HEK293 (cell line): ENCODE results near the gene CLINT1.
A peak's percentile ranks its signal among the peaks of the same experiment; 100 is the strongest.

Experiments
- CTCF ChIA-PET: fragments of 350-600 bp; formaldehyde crosslinking; extraction: SDS; loops from one replicate; lab custom pipeline; 2021; ENCODE audit warnings: antibody characterized with exemption; lab: Yijun Ruan, JAX
- POLR2A ChIA-PET: fragments of 300-600 bp; formaldehyde crosslinking; extraction: SDS; loops from one replicate; lab custom pipeline; 2020; ENCODE audit warnings: antibody characterized with exemption, inconsistent platforms; lab: Yijun Ruan, JAX
- H3K27ac ChIP-seq: fragments of 200-500 bp; sonication (Bioruptor generic); 2 replicates; pipeline ENCODE4 v1.5.1; 2014; ENCODE audit warnings: low read depth, low read length, control low read depth, inconsistent platforms; ENCODE audit errors: extremely low read depth
- H3K36me3 ChIP-seq, 2 experiments: fragments of 200-500 bp in 1 of 2; sonication (Bioruptor generic) in 1 of 2; 1 replicate in 1 of 2; 2 replicates in 1 of 2; pipeline ENCODE4 v1.5.1; 2014 to 2017; ENCODE audit warnings: inconsistent platforms in 2 of 2, low read length in 2 of 2; ENCODE audit not compliant: control insufficient read depth in 2 of 2, insufficient read depth in 1 of 2
- H3K4me1 ChIP-seq: fragments of 200-500 bp; sonication (Bioruptor generic); 2 replicates; pipeline ENCODE4 v1.5.1; 2014; ENCODE audit warnings: mild to moderate bottlenecking, low read length, inconsistent platforms; ENCODE audit not compliant: control insufficient read depth, insufficient read depth
- H3K4me3 ChIP-seq: 2 replicates; pipeline ENCODE4 v1.5.1; 2011; ENCODE audit warnings: low read depth, mild to moderate bottlenecking, control low read depth, low read length, moderate library complexity
- H3K9me3 ChIP-seq: fragments of 200-500 bp; sonication (Bioruptor generic); 2 replicates; pipeline ENCODE4 v1.5.1; 2014; ENCODE audit warnings: low read depth, low read length, inconsistent platforms; ENCODE audit not compliant: control insufficient read depth, insufficient read depth
- ATF2 ChIP-seq: fragments of 450-650 bp; formaldehyde crosslinking; IDR thresholded peaks from 2 replicates; pipeline ENCODE4 v1.5.1; 2016; ENCODE audit warnings: missing biosample characterization, missing genetic modification characterization, low read depth
- KLF1 ChIP-seq: fragments of 450-650 bp; formaldehyde crosslinking; IDR thresholded peaks from 2 replicates; pipeline ENCODE4 v1.5.1; 2016; ENCODE audit warnings: missing biosample characterization, missing genetic modification characterization
- KLF10 ChIP-seq: fragments of 450-650 bp; IDR thresholded peaks from 2 replicates; pipeline ENCODE4 v1.5.1; 2018; ENCODE audit warnings: missing biosample characterization, mild to moderate bottlenecking, missing genetic modification characterization
- OSR2 ChIP-seq: fragments of 450-650 bp; formaldehyde crosslinking; IDR thresholded peaks from 2 replicates; pipeline ENCODE4 v1.5.1; 2016; ENCODE audit warnings: missing biosample characterization, missing genetic modification characterization
- PBX3 ChIP-seq: sonication (generic); formaldehyde crosslinking; IDR thresholded peaks from 2 replicates; pipeline ENCODE4 v1.8.1; 2022; ENCODE audit warnings: mild to moderate bottlenecking, moderate library complexity, missing genetic modification reagents
- PRDM4 ChIP-seq: fragments of 450-650 bp; formaldehyde crosslinking; IDR thresholded peaks from 2 replicates; pipeline ENCODE4 v1.5.1; 2017; ENCODE audit warnings: missing biosample characterization, missing genetic modification characterization
- SCRT2 ChIP-seq: fragments of 450-650 bp; formaldehyde crosslinking; IDR thresholded peaks from 2 replicates; pipeline ENCODE4 v1.5.1; 2016; ENCODE audit warnings: missing biosample characterization, missing genetic modification characterization
- SETDB1 ChIP-seq: IDR thresholded peaks from one replicate; pipeline ENCODE4 v1.6.1; 2017; ENCODE audit warnings: mild to moderate bottlenecking, low read length, moderate library complexity, mixed read lengths; ENCODE audit not compliant: insufficient read length
- TRIM28 ChIP-seq: IDR thresholded peaks from 2 replicates; pipeline ENCODE4 v1.6.1; 2011; ENCODE audit warnings: low read length, control low read depth, borderline replicate concordance
- ZBTB17 ChIP-seq: fragments of 450-650 bp; formaldehyde crosslinking; IDR thresholded peaks from 2 replicates; pipeline ENCODE4 v1.5.1; 2016; ENCODE audit warnings: missing biosample characterization, missing genetic modification characterization
- ZBTB21 ChIP-seq: fragments of 450-650 bp; formaldehyde crosslinking; IDR thresholded peaks from 2 replicates; pipeline ENCODE4 v1.5.1; 2017; ENCODE audit warnings: missing biosample characterization, missing genetic modification characterization
- ZBTB44 ChIP-seq: fragments of 450-650 bp; IDR thresholded peaks from 2 replicates; pipeline ENCODE4 v1.5.1; 2018; ENCODE audit warnings: missing biosample characterization, mild to moderate bottlenecking, missing genetic modification characterization
- ZEB2 ChIP-seq: fragments of 450-650 bp; formaldehyde crosslinking; IDR thresholded peaks from 2 replicates; pipeline ENCODE4 v1.5.1; 2016; ENCODE audit warnings: missing biosample characterization, missing genetic modification characterization
- ZNF280D ChIP-seq: fragments of 450-650 bp; formaldehyde crosslinking; IDR thresholded peaks from 2 replicates; pipeline ENCODE4 v1.5.1; 2016; ENCODE audit warnings: missing biosample characterization, missing genetic modification characterization
- ZNF311 ChIP-seq: fragments of 450-650 bp; formaldehyde crosslinking; IDR thresholded peaks from 2 replicates; pipeline ENCODE4 v1.5.1; 2017; ENCODE audit warnings: missing biosample characterization, missing genetic modification characterization, borderline replicate concordance
- ZNF555 ChIP-seq: fragments of 450-650 bp; formaldehyde crosslinking; conservative IDR thresholded peaks from 2 replicates; pipeline ENCODE4 v1.5.1; 2017; ENCODE audit warnings: missing biosample characterization, mild to moderate bottlenecking, missing genetic modification characterization, inconsistent platforms
- ZNF580 ChIP-seq: fragments of 450-650 bp; formaldehyde crosslinking; IDR thresholded peaks from 2 replicates; pipeline ENCODE4 v1.5.1; 2016; ENCODE audit warnings: missing biosample characterization, missing genetic modification characterization
- ZNF600 ChIP-seq: fragments of 450-650 bp; formaldehyde crosslinking; IDR thresholded peaks from 2 replicates; pipeline ENCODE4 v1.5.1; 2016; ENCODE audit warnings: missing biosample characterization, missing genetic modification characterization
- ZNF660 ChIP-seq: fragments of 450-650 bp; IDR thresholded peaks from 2 replicates; pipeline ENCODE4 v1.5.1; 2018; ENCODE audit warnings: missing biosample characterization, mild to moderate bottlenecking, missing genetic modification characterization
- ZNF747 ChIP-seq: fragments of 450-650 bp; formaldehyde crosslinking; IDR thresholded peaks from 2 replicates; pipeline ENCODE4 v1.5.1; 2016; ENCODE audit warnings: missing biosample characterization, missing genetic modification characterization
- ZNF843 ChIP-seq: fragments of 450-650 bp; formaldehyde crosslinking; IDR thresholded peaks from 2 replicates; pipeline ENCODE4 v1.5.1; 2016; ENCODE audit warnings: missing biosample characterization, missing genetic modification characterization
- ZSCAN18 ChIP-seq: fragments of 450-650 bp; formaldehyde crosslinking; IDR thresholded peaks from 2 replicates; pipeline ENCODE4 v1.5.1; 2016; ENCODE audit warnings: missing biosample characterization, missing genetic modification characterization
- ZSCAN30 ChIP-seq: fragments of 450-650 bp; IDR thresholded peaks from 2 replicates; pipeline ENCODE4 v1.5.1; 2018; ENCODE audit warnings: missing biosample characterization, mild to moderate bottlenecking, missing genetic modification characterization, moderate library complexity

Gene CLINT1

GRCh38 chr5:157778121-157778805 lies 80.7 kb downstream of the CLINT1 start (continued):
- 0 out of 2 replicates have a peak, but pooled peaks have one; percentile 15 for TF ChIP-seq ZSCAN30 (tag by site-specific recombination)
- peak; percentile 44; the same call in 1 of the 2 replicates for TF ChIP-seq ZNF660 (tag by site-specific recombination)
- TF ChIP-seq KLF10, result no peak
- TF ChIP-seq SCRT2 (tag by site-specific recombination), result peak; percentile 82
- TF ChIP-seq ZBTB44 (tag by site-specific recombination), result peak; percentile 26; the same call in 1 of the 2 replicates
- peak; percentile 78 for TF ChIP-seq ZBTB17
- TF ChIP-seq OSR2 (tag by site-specific recombination), result peak; percentile 72; the same call in 1 of the 2 replicates
- TF ChIP-seq ZNF843 (tag by site-specific recombination), result 0 out of 2 replicates have a peak, but pooled peaks have one; percentile 30
- 0 out of 2 replicates have a peak, but pooled peaks have one; percentile 20 for TF ChIP-seq ZNF580 (tag by site-specific recombination)
- TF ChIP-seq KLF1, result no peak

- H3K36me3 ChIP-seq, result no peaks in the 10 kb centered on the region
- POLR2A ChIA-PET, result no interaction called here
- no peaks in the 10 kb centered on the region for H3K4me1 ChIP-seq
- no peak overlapping the region for H3K4me3 ChIP-seq
- no peaks in the 10 kb centered on the region for H3K9me3 ChIP-seq
- CTCF ChIA-PET, result interaction anchor here (0.6 to 0.7 kb wide), 3 partner anchors 13 to 473 kb away, joined by 3 to 5 read pairs (median 3); no protein-coding TSS in a partner anchor
- no peak overlapping the region for H3K27ac ChIP-seq
- TF ChIP-seq PBX3 (CRISPR knock-in tag), result no peak
- TF ChIP-seq ATF2 (tag by site-specific recombination), result no peak
- no peak for TF ChIP-seq SETDB1
- no peak for TF ChIP-seq ZBTB21 (tag by site-specific recombination)
- TF ChIP-seq ZEB2 (tag by site-specific recombination), result no peak
- TF ChIP-seq TRIM28, result no peak
- TF ChIP-seq ZNF747 (tag by site-specific recombination), result no peak
- no peak for TF ChIP-seq ZNF555 (tag by site-specific recombination)
- no peak for TF ChIP-seq ZNF600 (tag by site-specific recombination)
- no peak for TF ChIP-seq ZNF280D (tag by site-specific recombination)
- no peak for TF ChIP-seq OSR2 (tag by site-specific recombination)
- TF ChIP-seq ZSCAN18 (tag by site-specific recombination), result no peak
- TF ChIP-seq PRDM4 (tag by site-specific recombination), result no peak
- no peak for TF ChIP-seq ZNF311
Observed at GRCh38 chr5:157772127-157772526, 86.8 kb downstream of the CLINT1 start.
